Lower leg skin (tissue), 4 donors: ENCODE results near the gene NAV2. TPM values are rescaled to one million over a fixed set of nuclear protein-coding genes. Genes with fewer than 3 reads are reported as not detected.

Source experiments
- DNase-seq, 2 donors: peaks; one replicate each; pipeline ENCODE4 v3.0.0-alpha.2; 2019; ENCODE audit warnings: low spot score in 2 of 2
- H3K4me3 ChIP-seq: fragments of 200-600 bp; sonication (generic); 2 replicates; pipeline ENCODE4 v1.5.1; 2017; ENCODE audit warnings: mild to moderate bottlenecking, low read depth; ENCODE audit not compliant: poor library complexity, severe bottlenecking
- CTCF ChIP-seq, 3 donors: fragments of 450-650 bp; IDR thresholded peaks; one replicate each; pipeline ENCODE4 v1.5.1; 2016; ENCODE audit warnings: antibody characterized with exemption in 3 of 3, mild to moderate bottlenecking in 3 of 3, moderate library complexity in 2 of 3
- POLR2A ChIP-seq, 2 donors: fragments of 450-650 bp; IDR thresholded peaks; one replicate each; pipeline ENCODE4 v1.6.1; 2016 to 2017; ENCODE audit warnings: antibody characterized with exemption in 2 of 2, mild to moderate bottlenecking in 1 of 2, moderate library complexity in 1 of 2
- WGBS, 2 donors: methylation state at CpG; one replicate each; pipeline ENCODE4 v1.1.5; 2018; 5-methylcytosine and 5-hydroxymethylcytosine counted together
- intact Hi-C: fragments of 100-400 bp; cut with DNase I; formaldehyde crosslinking; loops from one replicate; pipeline ENCODE4 v1.15.0; 2023; ENCODE audit warnings: low total_unique reads
- total RNA-seq, 4 donors: library from RNA; depleted of rRNA; stranded (reverse); fragments of >200 nt; gene quantifications; one replicate each; pipeline ENCODE4 v1.1.0, GENCODE V29; 2016

The NAV2 gene
- total RNA-seq, 4 donors from 2014 or later: 5.8 to 30.7 (median 21.0) TPM

- peak; percentile 55 to 92 for DNase-seq
- 24 to 27% methylated on average over 1 of the region's 1 CpG for WGBS, 2 donors
- no peak overlapping the region for H3K4me3 ChIP-seq
- intact Hi-C loops: loop anchor here (5.0 kb wide), 1 partner anchor 341 kb away; no protein-coding TSS in a partner anchor
- TF ChIP-seq CTCF (IDR thresholded peaks at IDR 0.05) (no peak), POLR2A (IDR thresholded peaks at IDR 0.05) (no peak)
Observed at GRCh38 chr11:19903620-19904069, 191.0 kb downstream of the NAV2 start.

GRCh38 chr11:19905280-19905853 is 192.7 kb downstream of the NAV2 start:
- DNase-seq: no peak
- WGBS, 2 donors: 20 to 36% methylated on average over 2 of the region's 2 CpGs
- H3K4me3 ChIP-seq: no peak overlapping the region
- intact Hi-C loops: no loop called here
- TF ChIP-seq CTCF (IDR thresholded peaks at IDR 0.05): no peak
- TF ChIP-seq POLR2A (IDR thresholded peaks at IDR 0.05): no peak

- intact Hi-C loops: no loop called here
- H3K4me3 ChIP-seq: no peak overlapping the region
- DNase-seq: no peak
- TF ChIP-seq CTCF (IDR thresholded peaks at IDR 0.05) (no peak), POLR2A (IDR thresholded peaks at IDR 0.05) (no peak)
- WGBS, 2 donors: 91 to 93% methylated on average over 3 of the region's 3 CpGs
Observed at GRCh38 chr11:19906126-19906525, 193.5 kb downstream of the NAV2 start.

GRCh38 chr11:19907008-19907579 is 194.5 kb downstream of the NAV2 start:
- TF ChIP-seq POLR2A (IDR thresholded peaks at IDR 0.05) (no peak), CTCF (IDR thresholded peaks at IDR 0.05) (no peak)
- DNase-seq: no peak
- no peak overlapping the region for H3K4me3 ChIP-seq
- 89 to 91% methylated on average over 5 of the region's 5 CpGs for WGBS, 2 donors
- intact Hi-C loops: no loop called here

GRCh38 chr11:19907839-19908238 is 195.2 kb downstream of the NAV2 start:
- intact Hi-C loops: no loop called here
- no peak for DNase-seq
- TF ChIP-seq POLR2A (IDR thresholded peaks at IDR 0.05): no peak
- no peak for TF ChIP-seq CTCF (IDR thresholded peaks at IDR 0.05)
- no peak overlapping the region for H3K4me3 ChIP-seq
- WGBS, 2 donors: 76% methylated on average over 4 of the region's 4 CpGs

GRCh38 chr11:19910931-19911330 is 198.3 kb downstream of the NAV2 start:
- WGBS, 2 donors: 70 to 76% methylated on average over 1 of the region's 1 CpG
- DNase-seq: no peak
- TF ChIP-seq CTCF (IDR thresholded peaks at IDR 0.05): no peak
- TF ChIP-seq POLR2A (IDR thresholded peaks at IDR 0.05): no peak
- intact Hi-C loops: no loop called here
- H3K4me3 ChIP-seq: no peak overlapping the region
